NCI-H2081 (cell line): Measurements from ENCODE around the gene PLEKHJ1.

Experiments
- DNase-seq, 2 experiments: peaks; one replicate each; lab custom pipeline; 2025; lab: John Stamatoyannopoulos, UW

PLEKHJ1 gene

DNA sequence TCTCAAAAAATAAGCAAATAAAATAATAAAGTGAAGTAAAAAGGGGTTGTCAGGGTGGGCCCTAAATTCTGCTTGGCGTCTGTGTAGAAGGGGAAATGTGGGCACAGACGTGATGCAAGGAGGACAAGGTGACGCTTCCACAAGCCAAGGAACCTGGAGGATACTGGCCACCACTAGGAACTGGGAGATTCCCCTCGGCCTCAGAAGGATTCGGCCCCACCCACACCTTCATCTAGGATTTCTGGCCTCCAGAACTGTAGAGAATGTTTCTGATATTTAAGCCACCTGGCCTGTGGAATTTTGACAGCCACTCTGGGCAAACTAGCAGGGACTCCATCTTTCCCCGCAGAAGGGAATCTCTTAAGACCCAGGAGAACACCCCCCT is 1.1 kb downstream of the PLEKHJ1 start:
- DNase-seq: no peak

DNA sequence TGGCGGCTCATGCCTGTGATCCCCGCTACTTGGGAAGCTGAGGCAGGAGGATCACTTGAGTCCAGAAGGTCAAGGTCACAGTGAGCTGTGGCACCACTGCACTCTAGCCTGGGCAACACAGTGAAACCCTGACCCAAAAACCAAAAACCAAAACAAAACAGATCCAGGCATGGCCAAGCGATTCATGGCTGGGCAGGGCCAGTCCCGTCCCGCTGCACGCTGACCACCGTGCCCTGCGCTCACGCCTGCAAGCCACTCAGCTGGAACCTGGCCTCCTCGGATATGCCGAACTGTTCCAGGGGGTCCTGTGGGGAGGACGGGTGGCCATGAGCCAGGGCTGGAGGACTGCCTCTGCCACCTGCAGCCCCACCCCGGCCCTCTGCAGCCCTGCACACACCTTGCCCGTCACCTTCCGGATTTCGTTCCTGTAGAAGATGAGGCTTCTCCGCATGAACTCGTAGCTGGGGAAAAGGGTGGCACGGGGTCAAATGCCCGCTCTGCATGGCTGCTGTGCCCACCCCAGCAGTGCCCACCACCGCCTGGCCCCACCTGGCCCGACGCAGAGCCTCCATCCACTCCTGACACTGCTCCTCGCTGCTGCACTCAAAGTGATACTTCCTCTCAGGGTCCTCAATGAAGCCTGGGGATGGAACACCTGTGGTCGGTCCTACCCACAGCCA is 2.4 kb downstream of the PLEKHJ1 start:
- no peak for DNase-seq

DNA sequence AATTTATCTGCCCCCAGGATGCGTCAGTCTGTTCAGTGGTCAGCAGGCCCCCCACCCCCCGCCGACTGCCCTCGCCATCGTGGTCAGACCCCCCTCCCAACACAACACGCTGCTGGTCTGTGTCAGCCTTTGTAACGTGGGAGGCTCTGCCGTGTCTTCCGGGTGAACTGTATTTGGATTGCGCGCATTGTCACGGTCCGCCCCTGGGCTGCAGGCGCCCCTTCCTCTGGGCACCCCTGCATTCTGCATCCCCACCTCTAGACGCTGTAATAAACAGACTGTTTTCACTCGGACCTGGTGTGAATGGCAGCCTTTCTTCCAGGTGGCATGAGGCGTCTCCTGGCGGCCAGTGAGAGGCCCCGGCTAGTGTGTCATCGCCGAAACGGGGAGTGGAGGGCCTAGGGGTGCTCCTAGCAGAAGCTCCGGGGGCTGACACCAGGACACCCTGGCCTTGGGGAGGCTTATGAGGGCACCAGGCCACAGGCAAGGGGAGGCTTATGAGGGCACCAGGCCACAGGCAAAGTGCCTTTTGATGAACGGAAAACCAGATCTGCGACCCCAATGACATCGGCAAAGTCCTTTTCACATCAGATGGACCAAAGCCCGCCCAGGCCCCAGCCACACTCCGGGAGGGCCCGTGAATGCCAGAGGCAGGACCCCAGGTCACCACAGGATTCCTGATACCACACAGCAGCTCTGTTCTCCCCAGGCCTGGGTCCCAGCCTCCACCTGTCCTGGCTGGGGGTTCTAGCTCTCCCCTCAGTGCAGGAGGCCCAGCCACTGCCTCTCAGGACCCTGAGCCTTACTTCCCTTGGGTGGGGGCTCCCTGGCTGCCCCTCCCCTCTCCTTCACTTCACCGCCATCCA is 3.6 kb downstream of the PLEKHJ1 start:
- DNase-seq: no peak

DNA sequence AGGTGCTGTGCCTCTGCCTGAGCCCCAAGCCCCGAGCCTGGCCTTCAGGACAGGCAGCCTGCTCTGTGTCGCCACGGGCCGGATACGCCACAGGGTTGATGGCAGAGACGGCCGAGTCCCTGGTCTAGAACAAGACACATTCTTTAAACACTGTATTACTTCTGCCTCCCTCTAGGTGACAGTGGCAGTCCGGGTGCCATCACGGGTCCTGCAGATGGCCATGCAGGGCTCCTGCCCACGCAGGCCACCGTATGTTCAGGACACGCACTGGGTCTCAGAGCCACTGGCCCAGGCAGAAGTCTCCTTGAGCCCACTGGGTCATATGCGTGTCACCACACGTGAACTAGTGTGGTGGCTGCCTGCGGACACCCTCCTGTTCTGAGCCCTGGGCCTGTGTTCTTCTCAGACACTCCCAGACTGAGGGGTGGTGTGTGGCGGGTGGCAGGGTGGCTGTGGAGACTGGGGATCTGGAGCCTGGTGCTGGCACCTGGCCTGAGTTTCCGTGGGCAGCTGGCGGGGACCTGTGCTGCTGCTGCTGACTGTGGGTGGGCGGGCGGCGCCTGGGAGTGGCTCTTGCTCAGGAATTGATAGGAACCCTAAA is 4.4 kb downstream of the PLEKHJ1 start:
- DNase-seq: no peak

DNA sequence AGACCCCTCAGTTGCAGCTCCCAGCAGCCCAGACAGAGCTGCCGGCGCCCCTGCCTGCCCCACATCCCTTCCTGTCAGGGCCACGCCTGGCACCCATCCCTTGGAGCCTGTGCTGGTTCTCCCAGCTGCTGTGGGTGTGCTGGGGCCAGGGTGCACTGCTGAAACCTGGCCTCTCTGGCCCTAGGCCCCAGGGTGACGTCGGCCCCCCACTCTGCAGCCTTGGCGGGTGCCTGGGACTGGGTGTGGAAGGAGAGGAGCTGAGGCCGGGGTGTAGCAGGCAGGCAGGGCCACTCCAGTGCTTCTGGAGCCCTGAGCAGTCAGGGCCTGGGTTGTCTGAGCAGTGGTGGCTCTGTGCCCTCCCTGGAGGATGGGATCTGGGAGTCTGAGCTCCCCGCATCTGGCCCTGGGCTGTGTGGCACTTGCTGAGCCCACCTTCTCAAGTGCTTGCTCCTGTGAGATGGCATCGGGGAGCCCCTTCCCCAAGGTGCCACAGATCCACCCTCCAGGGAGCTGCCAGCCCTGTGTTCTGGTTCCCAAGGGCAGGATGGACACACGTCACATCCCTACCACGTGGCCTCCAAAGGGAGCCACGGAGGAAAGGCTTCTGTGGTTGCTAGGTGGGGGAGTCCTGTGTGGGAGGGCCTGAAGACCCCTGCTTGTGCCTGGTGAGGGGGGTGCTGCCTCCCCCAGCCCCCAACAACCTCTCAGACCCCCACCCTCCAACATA is 5.2 kb downstream of the PLEKHJ1 start:
- DNase-seq: no peak

DNA sequence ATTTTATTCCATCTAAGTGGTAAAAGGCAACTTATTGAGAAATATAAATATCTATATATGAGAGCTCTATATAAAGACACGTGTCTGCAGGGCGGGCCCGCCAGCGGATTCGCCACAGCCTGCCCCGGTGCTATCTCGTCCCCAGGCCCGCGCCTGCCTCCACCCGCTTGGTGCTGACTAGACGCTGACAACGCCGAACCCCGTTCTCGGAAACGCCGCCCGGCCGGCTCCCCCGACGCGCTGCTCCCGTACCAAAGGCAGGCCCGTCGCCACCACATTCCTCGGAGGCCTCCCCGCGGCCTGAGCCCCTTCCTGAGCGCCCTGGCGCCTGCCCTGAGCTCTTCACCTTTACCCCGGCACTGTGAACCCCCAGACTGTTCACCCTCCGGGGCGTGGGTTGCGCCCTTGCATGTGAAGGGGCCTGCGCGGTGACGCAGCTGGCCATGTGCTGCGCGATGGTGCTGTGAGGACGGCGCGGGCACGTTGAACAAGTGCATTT is 6.0 kb downstream of the PLEKHJ1 start:
- DNase-seq: no peak

DNA sequence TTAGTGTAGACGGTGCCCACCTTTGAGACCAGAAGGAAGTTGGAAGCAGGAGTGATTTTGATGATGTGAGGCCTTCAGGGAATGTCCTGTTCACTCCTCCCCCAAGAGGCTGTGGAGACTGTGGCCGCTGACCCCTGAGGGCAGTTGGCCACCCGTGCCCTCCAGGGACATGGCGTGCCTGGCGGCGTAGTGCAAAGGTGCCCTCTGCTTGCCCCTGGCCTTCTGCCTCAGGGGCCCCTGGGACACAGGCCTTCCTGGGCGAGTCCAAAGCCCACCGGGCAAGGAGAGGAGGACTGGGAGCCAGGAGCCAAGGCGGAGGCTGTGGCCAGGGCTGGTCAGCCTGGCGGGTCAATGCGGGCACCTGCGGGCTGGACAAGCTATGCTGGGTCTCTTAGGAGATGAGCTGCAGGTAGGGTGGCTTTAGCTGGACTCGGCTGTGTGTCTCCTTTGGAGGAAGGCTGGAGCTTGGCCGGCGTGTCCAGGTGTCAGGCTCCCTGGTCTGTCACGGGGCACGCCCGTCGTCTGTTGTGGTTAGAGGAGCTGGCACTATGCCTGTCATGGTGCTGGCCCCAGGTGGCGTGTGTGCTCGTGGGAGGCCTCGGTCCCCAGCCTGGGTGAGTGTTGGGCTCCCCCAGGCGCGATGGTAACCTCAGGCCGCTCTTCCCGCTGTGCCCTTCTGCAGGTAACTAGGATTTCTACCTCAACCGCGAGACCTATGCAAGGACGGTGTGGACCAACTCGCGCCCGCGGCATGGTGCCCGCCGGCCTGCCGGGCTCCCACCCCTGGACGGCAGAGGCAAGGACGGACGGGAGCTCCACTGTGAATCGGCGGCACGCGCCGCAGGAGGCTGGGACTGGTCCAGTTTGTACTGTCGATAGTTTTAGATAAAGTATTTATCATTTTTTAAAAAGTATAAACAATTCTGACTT is 6.8 kb downstream of the PLEKHJ1 start:
- no peak for DNase-seq

DNA sequence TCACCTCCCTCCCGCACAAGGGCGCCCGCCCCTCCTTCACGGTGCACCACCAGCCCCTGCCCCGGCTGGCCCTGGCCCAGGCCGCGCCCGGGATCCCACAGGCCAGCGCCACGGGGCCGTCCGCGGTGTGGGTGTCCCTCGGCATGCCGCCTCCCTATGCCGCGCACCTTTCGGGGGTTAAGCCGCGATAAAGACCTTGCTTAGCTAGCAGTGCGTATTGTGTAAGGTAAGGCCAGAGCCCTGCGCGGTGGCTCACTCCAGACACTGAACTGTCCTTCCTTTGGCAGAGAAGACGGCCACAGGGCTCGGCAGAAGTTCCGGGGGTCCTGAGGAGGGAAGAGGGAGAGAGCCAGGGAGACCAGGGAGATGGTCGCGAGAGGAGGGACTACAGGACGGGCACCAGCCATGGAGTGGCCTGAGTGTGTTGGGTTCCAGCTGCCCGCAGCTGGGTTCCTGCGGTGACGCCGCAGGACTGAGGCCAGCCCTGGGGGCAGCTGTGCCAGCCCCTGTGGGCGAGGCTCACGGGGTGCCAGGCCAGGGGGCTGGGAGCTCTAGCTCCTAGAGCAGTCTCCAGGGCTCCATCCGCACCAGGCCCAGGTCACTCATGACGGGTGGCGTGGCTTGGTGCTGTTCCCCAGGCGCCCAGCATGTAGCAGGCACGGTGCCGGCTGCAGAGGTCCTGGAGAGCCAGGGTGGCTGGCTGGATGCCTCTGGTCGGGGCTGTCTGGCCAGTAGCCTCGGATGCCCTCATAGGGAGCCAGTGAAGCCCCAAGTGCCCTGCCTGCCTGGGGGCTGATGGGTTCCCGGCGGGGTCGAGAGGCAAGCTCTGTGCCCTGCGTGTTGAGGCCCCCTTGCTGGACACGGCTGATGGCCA is 7.7 kb downstream of the PLEKHJ1 start:
- no peak for DNase-seq

DNA sequence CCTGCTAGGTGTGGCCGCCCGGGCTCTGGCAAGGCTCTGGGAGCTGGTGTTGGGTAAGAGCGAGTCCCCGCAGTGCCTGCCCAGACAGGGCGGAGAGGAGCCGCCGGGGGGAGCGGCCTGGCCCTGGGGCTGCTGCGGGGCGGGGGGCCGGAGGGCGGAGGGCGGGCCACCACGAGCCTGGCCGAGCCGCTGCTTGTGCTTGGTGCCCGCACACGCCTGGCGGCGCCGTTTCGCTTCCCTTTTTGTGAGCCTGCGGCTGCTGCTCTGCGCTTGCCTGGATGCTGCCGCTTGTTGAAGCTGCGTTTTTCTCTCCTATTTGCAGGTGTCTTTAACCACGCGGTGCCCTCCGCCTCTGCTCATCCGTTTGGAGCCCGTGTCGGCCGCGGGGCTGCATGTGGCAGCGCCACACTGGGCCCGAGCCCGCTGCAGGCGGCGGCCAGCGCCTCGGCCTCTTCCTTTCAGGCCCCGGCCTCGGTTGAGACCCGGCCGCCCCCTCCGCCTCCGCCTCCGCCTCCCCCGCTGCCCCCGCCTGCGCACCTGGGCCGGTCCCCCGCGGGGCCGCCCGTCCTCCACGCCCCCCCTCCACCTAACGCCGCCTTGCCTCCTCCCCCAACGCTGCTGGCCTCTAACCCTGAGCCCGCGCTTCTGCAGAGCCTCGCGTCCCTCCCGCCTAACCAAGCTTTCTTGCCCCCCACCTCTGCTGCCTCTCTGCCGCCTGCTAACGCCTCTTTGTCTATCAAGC is 8.5 kb downstream of the PLEKHJ1 start:
- no peak for DNase-seq

DNA sequence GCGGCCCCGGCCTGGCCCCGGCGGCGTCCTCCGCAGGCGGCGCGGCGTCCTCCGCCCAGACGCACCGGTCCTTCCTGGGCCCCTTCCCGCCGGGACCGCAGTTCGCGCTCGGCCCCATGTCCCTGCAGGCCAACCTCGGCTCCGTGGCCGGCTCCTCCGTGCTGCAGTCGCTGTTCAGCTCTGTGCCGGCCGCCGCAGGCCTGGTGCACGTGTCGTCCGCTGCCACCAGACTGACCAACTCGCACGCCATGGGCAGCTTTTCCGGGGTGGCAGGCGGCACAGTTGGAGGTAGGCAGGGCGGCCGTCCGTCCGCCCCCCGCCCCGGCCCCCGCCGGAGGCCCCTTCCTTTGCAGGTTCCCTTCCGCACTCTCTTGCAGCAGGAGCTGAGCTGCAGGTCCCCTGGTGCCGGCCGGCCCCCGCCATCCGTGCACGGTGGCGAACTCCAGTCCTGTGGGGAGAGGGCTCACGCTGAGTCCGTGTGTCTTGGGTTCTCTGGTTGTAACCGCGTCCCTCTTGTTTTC is 9.2 kb downstream of the PLEKHJ1 start:
- no peak for DNase-seq

DNA sequence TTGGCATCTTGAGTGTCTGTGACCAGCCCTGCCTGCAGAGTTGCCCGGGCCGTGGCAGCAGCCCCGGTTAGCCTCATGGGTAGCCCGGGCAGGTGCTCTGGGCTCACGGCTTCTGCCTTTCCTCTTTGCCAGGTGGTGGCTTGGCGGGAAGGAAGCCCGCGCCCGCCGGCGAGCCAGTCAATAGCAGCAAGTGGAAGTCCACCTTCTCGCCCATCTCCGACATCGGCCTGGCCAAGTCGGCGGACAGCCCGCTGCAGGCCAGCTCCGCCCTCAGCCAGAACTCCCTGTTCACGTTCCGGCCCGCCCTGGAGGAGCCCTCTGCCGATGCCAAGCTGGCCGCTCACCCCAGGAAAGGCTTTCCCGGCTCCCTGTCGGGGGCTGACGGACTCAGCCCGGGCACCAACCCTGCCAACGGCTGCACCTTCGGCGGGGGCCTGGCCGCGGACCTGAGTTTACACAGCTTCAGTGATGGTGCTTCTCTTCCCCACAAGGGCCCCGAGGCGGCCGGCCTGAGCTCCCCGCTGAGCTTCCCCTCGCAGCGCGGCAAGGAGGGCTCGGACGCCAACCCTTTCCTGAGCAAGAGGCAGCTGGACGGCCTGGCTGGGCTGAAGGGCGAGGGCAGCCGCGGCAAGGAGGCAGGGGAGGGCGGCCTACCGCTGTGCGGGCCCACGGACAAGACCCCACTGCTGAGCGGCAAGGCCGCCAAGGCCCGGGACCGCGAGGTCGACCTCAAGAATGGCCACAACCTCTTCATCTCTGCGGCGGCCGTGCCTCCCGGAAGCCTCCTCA is 9.9 kb downstream of the PLEKHJ1 start:
- no peak for DNase-seq

DNA sequence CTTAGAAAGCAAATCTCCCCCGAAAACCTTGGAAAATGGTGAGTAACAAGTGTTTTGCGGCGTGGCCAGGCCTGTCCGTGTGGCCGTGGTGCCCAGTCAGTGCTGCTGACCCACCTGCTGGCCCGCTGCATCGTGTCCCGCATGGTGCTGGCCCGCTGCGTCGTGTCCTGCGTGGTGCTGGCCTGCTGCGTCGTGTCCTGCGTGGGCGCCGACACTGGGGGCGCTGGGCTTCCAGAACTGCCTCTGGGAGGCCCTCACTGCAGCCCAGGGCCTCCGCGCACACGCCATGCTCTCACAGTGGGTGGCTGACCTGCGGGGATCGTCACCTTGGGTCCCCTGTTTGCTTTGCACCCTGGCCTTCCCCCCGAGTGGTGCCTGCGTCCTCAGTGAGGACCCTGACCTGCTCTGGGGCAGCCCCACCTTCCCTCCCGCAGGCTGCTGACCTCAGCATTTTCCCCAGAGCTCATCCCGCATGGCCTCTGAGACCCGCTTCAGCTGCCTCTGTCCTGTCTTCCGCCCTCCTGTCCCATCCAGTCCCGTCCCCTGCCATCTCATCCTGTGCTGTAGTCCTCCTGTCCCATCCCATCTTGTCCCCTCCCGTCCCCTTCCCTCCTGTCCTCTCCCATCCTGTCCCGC is 10.6 kb downstream of the PLEKHJ1 start:
- DNase-seq: no peak

DNA sequence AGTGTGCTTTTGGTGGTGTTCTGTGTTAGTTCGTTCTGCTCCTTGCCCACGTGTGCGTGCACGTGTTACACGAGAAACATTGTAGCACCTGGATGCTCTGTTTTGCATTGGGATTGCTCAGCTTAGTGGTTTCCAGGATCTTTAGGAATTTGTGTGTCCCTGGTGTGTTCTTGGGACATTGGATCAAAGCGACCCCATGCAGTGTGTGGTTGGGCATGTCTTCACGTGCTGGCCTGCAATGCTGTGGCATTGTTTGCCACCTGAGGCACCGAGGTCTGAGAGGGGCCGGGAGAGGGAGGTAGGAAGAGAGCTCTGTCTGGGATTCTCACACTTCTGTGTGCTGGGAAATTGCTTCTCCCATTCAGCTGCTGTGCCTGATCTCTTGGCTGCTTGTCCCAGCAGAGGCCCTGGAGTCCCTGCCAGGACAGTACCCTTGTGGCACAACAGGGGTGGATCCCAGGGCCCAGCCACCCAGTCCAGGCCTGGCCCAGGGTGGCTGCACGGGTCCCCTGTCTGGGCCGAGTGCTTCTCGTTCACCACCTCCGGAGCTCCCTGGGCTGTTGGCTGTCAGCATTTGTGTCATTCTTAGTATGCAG is 11.3 kb downstream of the PLEKHJ1 start:
- no peak for DNase-seq

DNA sequence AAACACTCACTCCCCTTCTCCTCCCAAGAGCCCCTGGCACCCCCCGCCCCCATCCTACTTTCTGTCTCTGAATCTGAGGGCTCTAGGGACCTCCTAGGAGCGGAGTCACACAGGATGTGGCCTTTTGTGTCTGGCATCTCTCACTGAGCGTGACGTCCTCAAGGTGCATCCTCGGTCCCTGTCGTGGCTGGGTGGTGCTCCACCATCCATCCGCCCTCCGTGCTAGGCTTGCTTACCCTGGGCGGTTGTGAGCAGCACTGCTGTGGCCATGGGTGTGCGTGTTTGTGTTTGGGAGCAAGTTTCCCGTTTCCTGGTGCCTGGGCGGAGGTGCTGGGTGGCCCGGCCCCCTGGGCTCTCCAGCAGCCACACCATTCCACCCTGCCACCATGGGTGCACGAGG is 12.2 kb downstream of the PLEKHJ1 start:
- no peak for DNase-seq

DNA sequence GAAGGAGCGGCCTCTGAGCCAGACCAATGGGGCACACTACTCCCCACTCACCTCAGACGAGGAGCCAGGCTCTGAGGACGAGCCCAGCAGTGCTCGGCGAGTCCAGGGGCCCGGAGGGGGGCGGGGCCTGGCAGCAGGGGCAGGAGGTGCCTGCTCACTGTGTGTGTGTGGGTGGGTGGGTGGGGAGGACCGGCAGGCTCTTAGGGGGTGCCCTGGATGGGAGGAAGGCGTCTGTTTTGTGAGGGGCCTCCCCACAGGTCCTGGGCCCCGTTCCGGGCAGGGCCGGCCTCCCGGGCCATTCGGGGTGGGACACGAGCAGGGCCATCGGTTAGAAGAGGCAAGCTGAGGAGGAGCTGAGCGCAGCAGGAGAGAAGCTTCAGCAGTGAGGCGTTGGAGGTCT is 12.7 kb downstream of the PLEKHJ1 start:
- no peak for DNase-seq

DNA sequence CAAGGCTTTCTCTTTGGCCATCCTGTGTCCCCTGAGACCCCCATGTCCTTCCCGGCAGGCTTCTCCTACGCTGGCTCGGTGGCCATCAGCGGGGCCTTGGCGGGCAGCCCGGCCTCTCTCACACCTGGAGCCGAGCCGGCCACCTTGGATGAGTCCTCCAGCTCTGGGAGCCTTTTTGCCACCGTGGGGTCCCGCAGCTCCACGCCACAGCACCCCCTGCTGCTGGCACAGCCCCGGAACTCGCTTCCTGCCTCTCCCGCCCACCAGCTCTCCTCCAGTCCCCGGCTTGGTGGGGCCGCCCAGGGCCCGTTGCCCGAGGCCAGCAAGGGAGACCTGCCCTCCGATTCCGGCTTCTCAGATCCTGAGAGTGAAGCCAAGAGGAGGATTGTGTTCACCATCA is 14.2 kb downstream of the PLEKHJ1 start:
- no peak for DNase-seq

DNA sequence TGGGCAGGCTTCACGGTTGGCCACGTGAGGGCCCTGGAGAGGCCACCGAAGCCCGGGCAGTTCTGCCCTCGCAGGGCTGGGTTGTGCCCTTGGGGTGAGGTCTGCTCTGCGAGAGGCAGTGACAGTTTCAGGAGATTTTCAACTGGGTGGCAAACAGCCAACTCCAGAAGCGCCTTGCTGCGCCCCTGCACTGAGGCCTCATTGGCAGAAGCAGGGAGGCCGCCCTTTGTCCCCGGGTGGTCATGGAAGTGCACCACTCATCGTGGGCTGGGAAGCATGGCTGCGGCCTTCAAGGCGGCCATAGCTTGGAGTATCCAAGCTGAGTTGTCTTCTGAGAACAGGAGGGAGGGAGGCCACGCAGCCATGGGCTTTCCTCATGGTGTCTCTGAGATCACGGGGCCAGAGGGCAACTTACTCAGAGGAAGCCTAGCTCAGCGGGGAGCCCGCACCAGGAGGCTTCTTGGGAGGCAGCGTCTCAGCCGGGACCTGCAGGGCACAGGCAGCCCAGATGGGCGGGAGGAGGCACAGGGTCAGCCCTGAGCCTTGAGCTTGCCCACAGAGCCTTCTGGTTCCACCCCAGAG is 14.8 kb downstream of the PLEKHJ1 start:
- DNase-seq: no peak
